Measurements from ENCODE around the gene RHO. TPM values are rescaled to one million over a fixed set of nuclear protein-coding genes. Genes with fewer than 3 reads are reported as not detected.

RHO gene
- total RNA-seq, 1 donor from 2014 or later = not detected

GRCh38 chr3:129519896-129520715, 8.3 kb upstream of the RHO start:
- Mint-ChIP-seq H3K36me3 (ENCODE audit: low read depth) (peaks cover 2% of the 10 kb centered on the region), H3K4me3 (no peak overlapping the region), H3K4me1 (no peaks in the 10 kb centered on the region), H3K9me3 (no peaks in the 10 kb centered on the region), H3K27ac (no peak overlapping the region), H3K27me3 (no peaks in the 10 kb centered on the region)
- DNase-seq = no peak
- intact Hi-C loops (cut with micrococcal nuclease) = no loop called here

DNA sequence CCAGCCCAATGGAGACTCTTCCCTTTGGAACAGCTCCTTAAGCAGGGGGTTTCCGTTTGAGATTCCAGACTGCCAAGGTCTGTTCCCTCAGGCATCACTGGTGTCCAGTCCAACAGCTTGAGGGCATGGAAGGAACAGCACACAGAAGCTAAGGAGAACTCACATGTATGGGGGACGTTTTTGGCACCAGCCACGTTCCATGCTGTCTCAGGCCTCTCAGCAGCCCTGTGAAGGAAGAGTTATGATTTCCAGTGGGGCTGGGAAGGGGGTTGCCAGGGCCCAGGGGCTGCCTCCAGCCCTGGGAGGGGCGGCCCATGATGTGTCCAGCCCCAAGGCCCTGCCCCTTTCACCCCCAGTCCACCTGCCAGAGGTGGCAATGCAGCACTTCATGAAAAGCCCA, 7.5 kb upstream of the RHO start:
- no peaks in the 10 kb centered on the region for H3K4me1 Mint-ChIP-seq
- H3K27me3 Mint-ChIP-seq = no peaks in the 10 kb centered on the region
- no peak for DNase-seq
- no peak overlapping the region for H3K27ac Mint-ChIP-seq
- intact Hi-C loops (cut with micrococcal nuclease) = no loop called here
- H3K4me3 Mint-ChIP-seq = no peak overlapping the region
- no peaks in the 10 kb centered on the region for H3K9me3 Mint-ChIP-seq
- peaks cover 2% of the 10 kb centered on the region for H3K36me3 Mint-ChIP-seq (ENCODE audit: low read depth)

DNA sequence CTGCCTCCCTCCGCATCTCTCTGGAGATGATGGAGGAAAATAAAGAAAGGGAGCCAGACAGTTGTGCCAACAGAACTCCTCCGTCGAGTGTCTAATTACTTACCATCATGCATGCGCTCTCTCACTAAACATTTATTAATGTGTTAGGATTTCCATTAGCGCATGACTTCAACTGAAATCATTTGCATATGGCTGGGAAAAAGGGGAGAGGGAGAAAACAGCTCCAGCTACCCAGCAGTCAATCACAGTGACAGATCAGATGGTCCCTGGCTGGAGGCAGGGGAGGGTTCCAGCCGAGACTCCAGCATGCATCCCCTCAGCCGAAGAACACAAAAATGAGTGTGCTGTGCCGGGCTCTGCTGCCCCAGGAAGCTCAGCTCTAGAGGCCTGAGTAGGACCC, 6.8 kb upstream of the RHO start:
- Mint-ChIP-seq H3K36me3 (ENCODE audit: low read depth) (peaks cover 2% of the 10 kb centered on the region), H3K27me3 (no peaks in the 10 kb centered on the region), H3K4me1 (no peaks in the 10 kb centered on the region), H3K4me3 (no peak overlapping the region), H3K9me3 (no peaks in the 10 kb centered on the region), H3K27ac (no peak overlapping the region)
- DNase-seq = no peak
- intact Hi-C loops (cut with micrococcal nuclease) = no loop called here

GRCh38 chr3:129522953-129523352, 5.5 kb upstream of the RHO start:
- Mint-ChIP-seq H3K27ac (no peak overlapping the region), H3K36me3 (ENCODE audit: low read depth) (no peaks in the 10 kb centered on the region), H3K4me3 (no peak overlapping the region), H3K4me1 (no peaks in the 10 kb centered on the region), H3K27me3 (no peaks in the 10 kb centered on the region), H3K9me3 (no peaks in the 10 kb centered on the region)
- no peak for DNase-seq
- intact Hi-C loops (cut with micrococcal nuclease) = no loop called here

DNA sequence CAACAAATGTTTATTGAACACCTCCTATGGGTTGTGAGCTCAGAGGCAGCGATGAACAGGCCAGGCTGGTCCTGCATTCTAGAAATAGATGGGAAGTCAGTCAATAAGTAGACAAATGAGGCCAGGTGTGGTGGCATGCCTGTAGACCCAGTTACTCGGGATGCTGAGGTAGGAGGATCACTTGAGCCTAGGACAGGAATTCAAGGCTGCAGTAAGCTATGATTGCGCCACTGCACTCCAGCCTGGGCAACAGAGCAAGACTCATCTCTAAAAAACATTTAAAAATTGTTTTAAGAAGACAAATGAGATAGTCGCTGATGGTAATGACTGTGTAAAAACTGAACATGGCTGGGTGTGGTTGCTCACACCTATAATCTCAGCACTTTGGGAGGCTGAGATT, 4.4 kb upstream of the RHO start:
- H3K9me3 Mint-ChIP-seq = no peaks in the 10 kb centered on the region
- H3K27ac Mint-ChIP-seq = no peak overlapping the region
- H3K4me1 Mint-ChIP-seq = no peaks in the 10 kb centered on the region
- intact Hi-C loops (cut with micrococcal nuclease) = no loop called here
- H3K27me3 Mint-ChIP-seq = no peaks in the 10 kb centered on the region
- no peaks in the 10 kb centered on the region for H3K36me3 Mint-ChIP-seq (ENCODE audit: low read depth)
- no peak for DNase-seq
- no peak overlapping the region for H3K4me3 Mint-ChIP-seq

- Mint-ChIP-seq H3K4me1 (no peaks in the 10 kb centered on the region), H3K4me3 (no peak overlapping the region), H3K36me3 (ENCODE audit: low read depth) (no peaks in the 10 kb centered on the region), H3K27ac (no peak overlapping the region), H3K9me3 (no peaks in the 10 kb centered on the region), H3K27me3 (no peaks in the 10 kb centered on the region)
- no peak for DNase-seq
- intact Hi-C loops (cut with micrococcal nuclease) = no loop called here
These were observed 3.0 kb upstream of the RHO start for GRCh38 chr3:129525341-129525968.

- Mint-ChIP-seq H3K27ac (no peak overlapping the region), H3K4me3 (no peak overlapping the region), H3K27me3 (no peaks in the 10 kb centered on the region), H3K4me1 (no peaks in the 10 kb centered on the region), H3K36me3 (ENCODE audit: low read depth) (no peaks in the 10 kb centered on the region), H3K9me3 (no peaks in the 10 kb centered on the region)
- intact Hi-C loops (cut with micrococcal nuclease) = no loop called here
- DNase-seq = no peak
These were observed 2.1 kb upstream of the RHO start for GRCh38 chr3:129526121-129526900.

DNA sequence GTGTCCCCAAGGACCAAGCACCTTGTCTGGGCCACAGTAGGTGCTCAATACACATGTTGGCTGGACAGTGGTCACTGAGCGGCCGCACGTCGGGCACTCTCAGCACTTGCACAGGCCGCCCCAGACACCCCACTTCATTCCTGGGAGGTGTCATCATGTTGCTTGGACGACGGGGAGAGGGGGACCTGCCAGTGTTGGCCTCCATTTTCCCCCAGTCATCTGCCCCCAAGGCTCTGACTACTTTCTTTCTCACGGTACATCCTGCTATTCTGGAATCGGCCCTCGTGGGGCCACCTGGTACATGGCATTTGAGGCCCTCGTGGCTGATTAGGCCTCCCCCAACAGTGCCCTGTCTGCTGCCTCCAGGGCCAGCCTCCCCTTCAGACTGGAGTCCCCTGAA, 1.2 kb upstream of the RHO start:
- Mint-ChIP-seq H3K36me3 (ENCODE audit: low read depth) (no peaks in the 10 kb centered on the region), H3K4me3 (no peak overlapping the region), H3K27ac (no peak overlapping the region), H3K4me1 (no peaks in the 10 kb centered on the region), H3K9me3 (no peaks in the 10 kb centered on the region), H3K27me3 (no peaks in the 10 kb centered on the region)
- intact Hi-C loops (cut with micrococcal nuclease) = no loop called here
- no peak for DNase-seq

- intact Hi-C loops (cut with micrococcal nuclease) = no loop called here
- no peaks in the 10 kb centered on the region for H3K36me3 Mint-ChIP-seq (ENCODE audit: low read depth)
- no peak overlapping the region for H3K4me3 Mint-ChIP-seq
- no peak for DNase-seq
- no peak overlapping the region for H3K27ac Mint-ChIP-seq
- H3K4me1 Mint-ChIP-seq = no peaks in the 10 kb centered on the region
- no peaks in the 10 kb centered on the region for H3K9me3 Mint-ChIP-seq
- no peaks in the 10 kb centered on the region for H3K27me3 Mint-ChIP-seq
These were observed 1.2 kb downstream of the RHO start for GRCh38 chr3:129529436-129530210.

- intact Hi-C loops (cut with micrococcal nuclease) = no loop called here
- Mint-ChIP-seq H3K27ac (no peak overlapping the region), H3K4me3 (no peak overlapping the region), H3K27me3 (no peaks in the 10 kb centered on the region), H3K4me1 (no peaks in the 10 kb centered on the region), H3K9me3 (no peaks in the 10 kb centered on the region), H3K36me3 (ENCODE audit: low read depth) (no peaks in the 10 kb centered on the region)
- no peak for DNase-seq
These were observed 1.9 kb downstream of the RHO start for GRCh38 chr3:129530251-129530791.

- DNase-seq = no peak
- Mint-ChIP-seq H3K4me3 (no peak overlapping the region), H3K4me1 (no peaks in the 10 kb centered on the region), H3K27me3 (no peaks in the 10 kb centered on the region), H3K9me3 (no peaks in the 10 kb centered on the region), H3K27ac (no peak overlapping the region), H3K36me3 (ENCODE audit: low read depth) (no peaks in the 10 kb centered on the region)
- intact Hi-C loops (cut with micrococcal nuclease) = no loop called here
These were observed 2.4 kb downstream of the RHO start for GRCh38 chr3:129530821-129531220.

GRCh38 chr3:129531699-129532098, 3.3 kb downstream of the RHO start:
- DNase-seq = no peak
- Mint-ChIP-seq H3K36me3 (ENCODE audit: low read depth) (no peaks in the 10 kb centered on the region), H3K9me3 (no peaks in the 10 kb centered on the region), H3K4me1 (no peaks in the 10 kb centered on the region), H3K27ac (no peak overlapping the region), H3K4me3 (no peak overlapping the region), H3K27me3 (no peaks in the 10 kb centered on the region)
- intact Hi-C loops (cut with micrococcal nuclease) = no loop called here

- Mint-ChIP-seq H3K27ac (no peak overlapping the region), H3K36me3 (ENCODE audit: low read depth) (no peaks in the 10 kb centered on the region), H3K4me1 (no peaks in the 10 kb centered on the region), H3K4me3 (no peak overlapping the region), H3K9me3 (no peaks in the 10 kb centered on the region), H3K27me3 (no peaks in the 10 kb centered on the region)
- no peak for DNase-seq
- intact Hi-C loops (cut with micrococcal nuclease) = no loop called here
These were observed 3.8 kb downstream of the RHO start for GRCh38 chr3:129532261-129532660.

Measured in activated CD4-positive, alpha-beta T cell treated with anti-CD3 and anti-CD28 coated beads, Interleukin-2, amount 10 ng/mL, durations not matched to agents 24 days and 14 days (primary cell).